Measurements from ENCODE around the gene C11orf52.

Gene C11orf52

GRCh38 chr11:111912535-111912934 lies 6.2 kb upstream of the C11orf52 start, which contains the start of gene HSPB2:
HSPB2 (plus strand) TSS chr11:111912734; CDS start chr11:111912830, 96 bp downstream.
- Histone ChIP-seq H3K4me3 (ENCODE audit: low read length in 2 of 2) (peak within 1 kb of the TSS; percentile 51 to 55), H3K9ac (ENCODE audit: low read depth in 1 of 2, low read length in 2 of 2) (peak within 1 kb of the TSS; percentile 41 to 58), H3K36me3 (ENCODE audit: control insufficient read depth in 2 of 2, insufficient read depth in 2 of 2, low read length in 2 of 2) (no peaks in the 10 kb centered on the region), H3K4me1 (ENCODE audit: control insufficient read depth in 2 of 2, insufficient read depth in 2 of 2, low read length in 2 of 2) (peaks cover 0 to 2% of the 10 kb centered on the region in 2 donors), H3K27ac (ENCODE audit: low read depth in 2 of 2, low read length in 2 of 2) (peak within 1 kb of the TSS; percentile 69 to 75), H3K9me3 (ENCODE audit: control insufficient read depth in 2 of 2, low read length in 2 of 2) (no peaks in the 10 kb centered on the region), H3K27me3 (ENCODE audit: control insufficient read depth in 2 of 2, insufficient read depth in 2 of 2, low read length in 2 of 2) (peaks cover 0 to 4% of the 10 kb centered on the region in 2 donors)

GRCh38 chr11:111913031-111913861 lies 5.5 kb upstream of the C11orf52 start:
- Histone ChIP-seq H3K27me3 (ENCODE audit: control insufficient read depth in 2 of 2, insufficient read depth in 2 of 2, low read length in 2 of 2) (peaks cover 0 to 4% of the 10 kb centered on the region in 2 donors), H3K9ac (ENCODE audit: low read depth in 1 of 2, low read length in 2 of 2) (peak overlapping the region; percentile 41 to 54), H3K4me1 (ENCODE audit: control insufficient read depth in 2 of 2, insufficient read depth in 2 of 2, low read length in 2 of 2) (peaks cover 4 to 7% of the 10 kb centered on the region in 2 donors), H3K27ac (ENCODE audit: low read depth in 2 of 2, low read length in 2 of 2) (peak overlapping the region; percentile 69 to 75), H3K36me3 (ENCODE audit: control insufficient read depth in 2 of 2, insufficient read depth in 2 of 2, low read length in 2 of 2) (no peaks in the 10 kb centered on the region), H3K9me3 (ENCODE audit: control insufficient read depth in 2 of 2, low read length in 2 of 2) (no peaks in the 10 kb centered on the region), H3K4me3 (ENCODE audit: low read length in 2 of 2) (peak overlapping the region; percentile 45 to 55)

- H3K4me3 ChIP-seq (ENCODE audit: low read length in 2 of 2): peak overlapping the region in 1 of 2 donors; percentile 45
- no peaks in the 10 kb centered on the region for H3K36me3 ChIP-seq (ENCODE audit: control insufficient read depth in 2 of 2, insufficient read depth in 2 of 2, low read length in 2 of 2)
- H3K9ac ChIP-seq (ENCODE audit: low read depth in 1 of 2, low read length in 2 of 2): peak overlapping the region in 1 of 2 donors; percentile 54
- H3K27ac ChIP-seq (ENCODE audit: low read depth in 2 of 2, low read length in 2 of 2): peak overlapping the region; percentile 69 to 75
- H3K9me3 ChIP-seq (ENCODE audit: control insufficient read depth in 2 of 2, low read length in 2 of 2): no peaks in the 10 kb centered on the region
- H3K27me3 ChIP-seq (ENCODE audit: control insufficient read depth in 2 of 2, insufficient read depth in 2 of 2, low read length in 2 of 2): peaks cover 0 to 4% of the 10 kb centered on the region in 2 donors
- H3K4me1 ChIP-seq (ENCODE audit: control insufficient read depth in 2 of 2, insufficient read depth in 2 of 2, low read length in 2 of 2): peaks cover 7 to 8% of the 10 kb centered on the region in 2 donors
Observed at GRCh38 chr11:111913997-111914396, 4.7 kb upstream of the C11orf52 start.

- Histone ChIP-seq H3K27me3 (ENCODE audit: control insufficient read depth in 2 of 2, insufficient read depth in 2 of 2, low read length in 2 of 2) (no peaks in the 10 kb centered on the region), H3K4me3 (ENCODE audit: low read length in 2 of 2) (no peak overlapping the region), H3K4me1 (ENCODE audit: control insufficient read depth in 2 of 2, insufficient read depth in 2 of 2, low read length in 2 of 2) (peaks cover 7 to 14% of the 10 kb centered on the region in 2 donors), H3K9ac (ENCODE audit: low read depth in 1 of 2, low read length in 2 of 2) (no peak overlapping the region), H3K36me3 (ENCODE audit: control insufficient read depth in 2 of 2, insufficient read depth in 2 of 2, low read length in 2 of 2) (no peaks in the 10 kb centered on the region), H3K27ac (ENCODE audit: low read depth in 2 of 2, low read length in 2 of 2) (no peak overlapping the region), H3K9me3 (ENCODE audit: control insufficient read depth in 2 of 2, low read length in 2 of 2) (no peaks in the 10 kb centered on the region)
Observed at GRCh38 chr11:111916768-111917167, 1.9 kb upstream of the C11orf52 start.

GRCh38 chr11:111917312-111917711 lies 1.4 kb upstream of the C11orf52 start:
- Histone ChIP-seq H3K36me3 (ENCODE audit: control insufficient read depth in 2 of 2, insufficient read depth in 2 of 2, low read length in 2 of 2) (no peaks in the 10 kb centered on the region), H3K4me1 (ENCODE audit: control insufficient read depth in 2 of 2, insufficient read depth in 2 of 2, low read length in 2 of 2) (peaks cover 7 to 14% of the 10 kb centered on the region in 2 donors), H3K27me3 (ENCODE audit: control insufficient read depth in 2 of 2, insufficient read depth in 2 of 2, low read length in 2 of 2) (no peaks in the 10 kb centered on the region), H3K9me3 (ENCODE audit: control insufficient read depth in 2 of 2, low read length in 2 of 2) (no peaks in the 10 kb centered on the region), H3K27ac (ENCODE audit: low read depth in 2 of 2, low read length in 2 of 2) (no peak overlapping the region), H3K4me3 (ENCODE audit: low read length in 2 of 2) (no peak overlapping the region), H3K9ac (ENCODE audit: low read depth in 1 of 2, low read length in 2 of 2) (no peak overlapping the region)

- Histone ChIP-seq H3K4me1 (ENCODE audit: control insufficient read depth in 2 of 2, insufficient read depth in 2 of 2, low read length in 2 of 2) (peaks cover 7 to 14% of the 10 kb centered on the region in 2 donors), H3K9ac (ENCODE audit: low read depth in 1 of 2, low read length in 2 of 2) (peak overlapping the region in 1 of 2 donors; percentile 61), H3K27ac (ENCODE audit: low read depth in 2 of 2, low read length in 2 of 2) (peak overlapping the region; percentile 88 to 95), H3K27me3 (ENCODE audit: control insufficient read depth in 2 of 2, insufficient read depth in 2 of 2, low read length in 2 of 2) (no peaks in the 10 kb centered on the region), H3K36me3 (ENCODE audit: control insufficient read depth in 2 of 2, insufficient read depth in 2 of 2, low read length in 2 of 2) (no peaks in the 10 kb centered on the region), H3K9me3 (ENCODE audit: control insufficient read depth in 2 of 2, low read length in 2 of 2) (no peaks in the 10 kb centered on the region), H3K4me3 (ENCODE audit: low read length in 2 of 2) (no peak overlapping the region)
Observed at GRCh38 chr11:111917788-111918187, 925 bp upstream of the C11orf52 start.

GRCh38 chr11:111920908-111921307 lies 2.2 kb downstream of the C11orf52 start:
- Histone ChIP-seq H3K27me3 (ENCODE audit: control insufficient read depth in 2 of 2, insufficient read depth in 2 of 2, low read length in 2 of 2) (no peaks in the 10 kb centered on the region), H3K9ac (ENCODE audit: low read depth in 1 of 2, low read length in 2 of 2) (no peak overlapping the region), H3K4me3 (ENCODE audit: low read length in 2 of 2) (no peak overlapping the region), H3K36me3 (ENCODE audit: control insufficient read depth in 2 of 2, insufficient read depth in 2 of 2, low read length in 2 of 2) (no peaks in the 10 kb centered on the region), H3K27ac (ENCODE audit: low read depth in 2 of 2, low read length in 2 of 2) (no peak overlapping the region), H3K4me1 (ENCODE audit: control insufficient read depth in 2 of 2, insufficient read depth in 2 of 2, low read length in 2 of 2) (peaks cover 8 to 24% of the 10 kb centered on the region in 2 donors), H3K9me3 (ENCODE audit: control insufficient read depth in 2 of 2, low read length in 2 of 2) (no peaks in the 10 kb centered on the region)

- H3K36me3 ChIP-seq (ENCODE audit: control insufficient read depth in 2 of 2, insufficient read depth in 2 of 2, low read length in 2 of 2): no peaks in the 10 kb centered on the region
- no peak overlapping the region for H3K9ac ChIP-seq (ENCODE audit: low read depth in 1 of 2, low read length in 2 of 2)
- H3K27me3 ChIP-seq (ENCODE audit: control insufficient read depth in 2 of 2, insufficient read depth in 2 of 2, low read length in 2 of 2): no peaks in the 10 kb centered on the region
- no peaks in the 10 kb centered on the region for H3K9me3 ChIP-seq (ENCODE audit: control insufficient read depth in 2 of 2, low read length in 2 of 2)
- no peak overlapping the region for H3K4me3 ChIP-seq (ENCODE audit: low read length in 2 of 2)
- peaks cover 16 to 31% of the 10 kb centered on the region in 2 donors for H3K4me1 ChIP-seq (ENCODE audit: control insufficient read depth in 2 of 2, insufficient read depth in 2 of 2, low read length in 2 of 2)
- H3K27ac ChIP-seq (ENCODE audit: low read depth in 2 of 2, low read length in 2 of 2): no peak overlapping the region
Observed at GRCh38 chr11:111921541-111922230, 3.0 kb downstream of the C11orf52 start.

- Histone ChIP-seq H3K4me1 (ENCODE audit: control insufficient read depth in 2 of 2, insufficient read depth in 2 of 2, low read length in 2 of 2) (peaks cover 18 to 36% of the 10 kb centered on the region in 2 donors), H3K27ac (ENCODE audit: low read depth in 2 of 2, low read length in 2 of 2) (peak overlapping the region in 1 of 2 donors; percentile 36), H3K27me3 (ENCODE audit: control insufficient read depth in 2 of 2, insufficient read depth in 2 of 2, low read length in 2 of 2) (no peaks in the 10 kb centered on the region), H3K9me3 (ENCODE audit: control insufficient read depth in 2 of 2, low read length in 2 of 2) (no peaks in the 10 kb centered on the region), H3K9ac (ENCODE audit: low read depth in 1 of 2, low read length in 2 of 2) (no peak overlapping the region), H3K4me3 (ENCODE audit: low read length in 2 of 2) (no peak overlapping the region), H3K36me3 (ENCODE audit: control insufficient read depth in 2 of 2, insufficient read depth in 2 of 2, low read length in 2 of 2) (no peaks in the 10 kb centered on the region)
Observed at GRCh38 chr11:111922803-111923202, 4.1 kb downstream of the C11orf52 start.

- H3K27me3 ChIP-seq (ENCODE audit: control insufficient read depth in 2 of 2, insufficient read depth in 2 of 2, low read length in 2 of 2): no peaks in the 10 kb centered on the region
- no peaks in the 10 kb centered on the region for H3K36me3 ChIP-seq (ENCODE audit: control insufficient read depth in 2 of 2, insufficient read depth in 2 of 2, low read length in 2 of 2)
- H3K9me3 ChIP-seq (ENCODE audit: control insufficient read depth in 2 of 2, low read length in 2 of 2): no peaks in the 10 kb centered on the region
- peaks cover 14 to 31% of the 10 kb centered on the region in 2 donors for H3K4me1 ChIP-seq (ENCODE audit: control insufficient read depth in 2 of 2, insufficient read depth in 2 of 2, low read length in 2 of 2)
- peak overlapping the region in 1 of 2 donors; percentile 38 for H3K9ac ChIP-seq (ENCODE audit: low read depth in 1 of 2, low read length in 2 of 2)
- H3K4me3 ChIP-seq (ENCODE audit: low read length in 2 of 2): no peak overlapping the region
- H3K27ac ChIP-seq (ENCODE audit: low read depth in 2 of 2, low read length in 2 of 2): peak overlapping the region in 1 of 2 donors; percentile 36
Observed at GRCh38 chr11:111923351-111923788, 4.7 kb downstream of the C11orf52 start.

All from mucosa of rectum (tissue), 2 donors.